ENCODE results near the gene ILDR1. TPM values are rescaled to one million over a fixed set of nuclear protein-coding genes. Genes with fewer than 3 reads are reported as not detected.

ILDR1 gene
- total RNA-seq, 1 donor from 2014 or later: 0.34 TPM

- Mint-ChIP-seq H3K27ac (peak overlapping the region; percentile 40), H3K4me3 (no peak overlapping the region), H3K4me1 (ENCODE audit: low read depth) (peaks cover 41% of the 10 kb centered on the region), H3K27me3 (ENCODE audit: insufficient read depth) (peaks cover 5% of the 10 kb centered on the region), H3K9me3 (peaks cover 7% of the 10 kb centered on the region), H3K36me3 (ENCODE audit: low read depth) (peaks cover 6% of the 10 kb centered on the region)
- intact Hi-C loops (cut with micrococcal nuclease): loop anchor here (5.0 to 10.0 kb wide), 2 partner anchors 246 to 277 kb away; no protein-coding TSS in a partner anchor
- DNase-seq (ENCODE audit: low spot score): no peak
These were observed 10.7 kb downstream of the ILDR1 start for GRCh38 chr3:122011396-122011795.

- Mint-ChIP-seq H3K9me3 (no peaks in the 10 kb centered on the region), H3K27me3 (ENCODE audit: insufficient read depth) (peaks cover 4% of the 10 kb centered on the region), H3K27ac (no peak overlapping the region), H3K4me3 (no peak overlapping the region), H3K4me1 (ENCODE audit: low read depth) (peaks cover 50% of the 10 kb centered on the region), H3K36me3 (ENCODE audit: low read depth) (peaks cover 2% of the 10 kb centered on the region)
- intact Hi-C loops (cut with micrococcal nuclease): loop anchor here (5.0 to 10.0 kb wide), 2 partner anchors 247 to 276 kb away; no protein-coding TSS in a partner anchor
- DNase-seq (ENCODE audit: low spot score): no peak
These were observed 11.5 kb downstream of the ILDR1 start for GRCh38 chr3:122010506-122010905.

- no peak overlapping the region for H3K27ac Mint-ChIP-seq
- peaks cover 4% of the 10 kb centered on the region for H3K27me3 Mint-ChIP-seq (ENCODE audit: insufficient read depth)
- peaks cover 62% of the 10 kb centered on the region for H3K4me1 Mint-ChIP-seq (ENCODE audit: low read depth)
- intact Hi-C loops (cut with micrococcal nuclease): no loop called here
- H3K9me3 Mint-ChIP-seq: no peaks in the 10 kb centered on the region
- H3K36me3 Mint-ChIP-seq (ENCODE audit: low read depth): peaks cover 2% of the 10 kb centered on the region
- no peak for DNase-seq (ENCODE audit: low spot score)
- no peak overlapping the region for H3K4me3 Mint-ChIP-seq
These were observed 13.9 kb downstream of the ILDR1 start for GRCh38 chr3:122008166-122008565.

- H3K4me3 Mint-ChIP-seq: no peak overlapping the region
- H3K27me3 Mint-ChIP-seq (ENCODE audit: insufficient read depth): peaks cover 3% of the 10 kb centered on the region
- no peak overlapping the region for H3K27ac Mint-ChIP-seq
- peaks cover 45% of the 10 kb centered on the region for H3K4me1 Mint-ChIP-seq (ENCODE audit: low read depth)
- intact Hi-C loops (cut with micrococcal nuclease): no loop called here
- no peaks in the 10 kb centered on the region for H3K9me3 Mint-ChIP-seq
- DNase-seq (ENCODE audit: low spot score): no peak
- H3K36me3 Mint-ChIP-seq (ENCODE audit: low read depth): peaks cover 2% of the 10 kb centered on the region
These were observed 15.8 kb downstream of the ILDR1 start for GRCh38 chr3:122006267-122006666.

- intact Hi-C loops (cut with micrococcal nuclease): no loop called here
These were observed 17.0 kb downstream of the ILDR1 start for GRCh38 chr3:122004991-122005565.

GRCh38 chr3:122004107-122004506 lies 17.9 kb downstream of the ILDR1 start:
- Mint-ChIP-seq H3K27me3 (ENCODE audit: insufficient read depth) (peaks cover 3% of the 10 kb centered on the region), H3K4me3 (no peak overlapping the region), H3K27ac (no peak overlapping the region), H3K4me1 (ENCODE audit: low read depth) (peaks cover 32% of the 10 kb centered on the region), H3K36me3 (ENCODE audit: low read depth) (no peaks in the 10 kb centered on the region), H3K9me3 (no peaks in the 10 kb centered on the region)
- intact Hi-C loops (cut with micrococcal nuclease): no loop called here
- DNase-seq (ENCODE audit: low spot score): no peak

More at GRCh38 chr3:122004991-122005565, 17.0 kb downstream of the ILDR1 start:
- Mint-ChIP-seq H3K27me3 (ENCODE audit: insufficient read depth) (peaks cover 5% of the 10 kb centered on the region), H3K4me3 (no peak overlapping the region), H3K4me1 (ENCODE audit: low read depth) (peaks cover 37% of the 10 kb centered on the region), H3K9me3 (no peaks in the 10 kb centered on the region), H3K27ac (no peak overlapping the region), H3K36me3 (ENCODE audit: low read depth) (peaks cover 2% of the 10 kb centered on the region)
- DNase-seq (ENCODE audit: low spot score): no peak

GRCh38 chr3:122003606-122004005 lies 18.4 kb downstream of the ILDR1 start:
- Mint-ChIP-seq H3K27ac (peak overlapping the region; percentile 40), H3K9me3 (no peaks in the 10 kb centered on the region), H3K27me3 (ENCODE audit: insufficient read depth) (peaks cover 3% of the 10 kb centered on the region), H3K36me3 (ENCODE audit: low read depth) (no peaks in the 10 kb centered on the region), H3K4me1 (ENCODE audit: low read depth) (peaks cover 37% of the 10 kb centered on the region), H3K4me3 (no peak overlapping the region)
- intact Hi-C loops (cut with micrococcal nuclease): no loop called here
- DNase-seq (ENCODE audit: low spot score): no peak

GRCh38 chr3:122003112-122003511 lies 18.9 kb downstream of the ILDR1 start:
- Mint-ChIP-seq H3K36me3 (ENCODE audit: low read depth) (no peaks in the 10 kb centered on the region), H3K4me3 (no peak overlapping the region), H3K27ac (peak overlapping the region; percentile 40), H3K27me3 (ENCODE audit: insufficient read depth) (peaks cover 3% of the 10 kb centered on the region), H3K9me3 (no peaks in the 10 kb centered on the region), H3K4me1 (ENCODE audit: low read depth) (peaks cover 42% of the 10 kb centered on the region)
- DNase-seq (ENCODE audit: low spot score): no peak
- intact Hi-C loops (cut with micrococcal nuclease): no loop called here

GRCh38 chr3:122002611-122003010 lies 19.4 kb downstream of the ILDR1 start:
- H3K27me3 Mint-ChIP-seq (ENCODE audit: insufficient read depth): peaks cover 3% of the 10 kb centered on the region
- no peak for DNase-seq (ENCODE audit: low spot score)
- no peak overlapping the region for H3K4me3 Mint-ChIP-seq
- intact Hi-C loops (cut with micrococcal nuclease): no loop called here
- peaks cover 47% of the 10 kb centered on the region for H3K4me1 Mint-ChIP-seq (ENCODE audit: low read depth)
- no peaks in the 10 kb centered on the region for H3K9me3 Mint-ChIP-seq
- no peaks in the 10 kb centered on the region for H3K36me3 Mint-ChIP-seq (ENCODE audit: low read depth)
- H3K27ac Mint-ChIP-seq: peak overlapping the region; percentile 13

GRCh38 chr3:122001892-122002291 lies 20.2 kb downstream of the ILDR1 start:
- H3K27me3 Mint-ChIP-seq (ENCODE audit: insufficient read depth): peaks cover 3% of the 10 kb centered on the region
- H3K27ac Mint-ChIP-seq: no peak overlapping the region
- H3K36me3 Mint-ChIP-seq (ENCODE audit: low read depth): no peaks in the 10 kb centered on the region
- DNase-seq (ENCODE audit: low spot score): no peak
- H3K9me3 Mint-ChIP-seq: no peaks in the 10 kb centered on the region
- H3K4me1 Mint-ChIP-seq (ENCODE audit: low read depth): peaks cover 54% of the 10 kb centered on the region
- intact Hi-C loops (cut with micrococcal nuclease): loop anchor here (2.0 kb wide), 1 partner anchor 13 kb away; no protein-coding TSS in a partner anchor
- no peak overlapping the region for H3K4me3 Mint-ChIP-seq

GRCh38 chr3:122000936-122001605 lies 21.0 kb downstream of the ILDR1 start:
- no peaks in the 10 kb centered on the region for H3K9me3 Mint-ChIP-seq
- H3K36me3 Mint-ChIP-seq (ENCODE audit: low read depth): no peaks in the 10 kb centered on the region
- H3K4me3 Mint-ChIP-seq: no peak overlapping the region
- no peak overlapping the region for H3K27ac Mint-ChIP-seq
- peaks cover 3% of the 10 kb centered on the region for H3K27me3 Mint-ChIP-seq (ENCODE audit: insufficient read depth)
- no peak for DNase-seq (ENCODE audit: low spot score)
- peaks cover 55% of the 10 kb centered on the region for H3K4me1 Mint-ChIP-seq (ENCODE audit: low read depth)
- intact Hi-C loops (cut with micrococcal nuclease): loop anchor here (2.0 kb wide), 1 partner anchor 14 kb away; no protein-coding TSS in a partner anchor

GRCh38 chr3:121999931-122000330 lies 22.1 kb downstream of the ILDR1 start:
- peak overlapping the region; percentile 30 for H3K27ac Mint-ChIP-seq
- no peaks in the 10 kb centered on the region for H3K9me3 Mint-ChIP-seq
- H3K4me3 Mint-ChIP-seq: no peak overlapping the region
- intact Hi-C loops (cut with micrococcal nuclease): loop anchor here (2.0 to 5.0 kb wide), 4 partner anchors 15 to 163 kb away; partner anchors contain the start of genes EAF2 and IQCB1
- no peak for DNase-seq (ENCODE audit: low spot score)
- H3K36me3 Mint-ChIP-seq (ENCODE audit: low read depth): no peaks in the 10 kb centered on the region
- H3K4me1 Mint-ChIP-seq (ENCODE audit: low read depth): peaks cover 56% of the 10 kb centered on the region
- peaks cover 3% of the 10 kb centered on the region for H3K27me3 Mint-ChIP-seq (ENCODE audit: insufficient read depth)
